Coronary artery (tissue), 2 donors: ENCODE results near the gene FBXO11.

ENCODE experiments used
- DNase-seq: peaks from one replicate; pipeline ENCODE4 v3.0.0-alpha.2; 2017; ENCODE audit warnings: low spot score
- H3K27ac ChIP-seq, 2 donors: fragments of 200-600 bp; sonication (generic); one replicate each; pipeline ENCODE4 v1.5.1; 2016 to 2019
- H3K4me3 ChIP-seq: fragments of 200-600 bp; sonication (generic); 2 replicates; pipeline ENCODE4 v1.5.1; 2016; ENCODE audit warnings: mild to moderate bottlenecking, moderate library complexity
- TF ChIP-seq, protein P1 (sequence below): fragments of 200-600 bp; sonication (generic); IDR thresholded peaks from one replicate; pipeline ENCODE4 v1.5.1; 2019; ENCODE audit warnings: antibody characterized with exemption

Gene FBXO11

DNA sequence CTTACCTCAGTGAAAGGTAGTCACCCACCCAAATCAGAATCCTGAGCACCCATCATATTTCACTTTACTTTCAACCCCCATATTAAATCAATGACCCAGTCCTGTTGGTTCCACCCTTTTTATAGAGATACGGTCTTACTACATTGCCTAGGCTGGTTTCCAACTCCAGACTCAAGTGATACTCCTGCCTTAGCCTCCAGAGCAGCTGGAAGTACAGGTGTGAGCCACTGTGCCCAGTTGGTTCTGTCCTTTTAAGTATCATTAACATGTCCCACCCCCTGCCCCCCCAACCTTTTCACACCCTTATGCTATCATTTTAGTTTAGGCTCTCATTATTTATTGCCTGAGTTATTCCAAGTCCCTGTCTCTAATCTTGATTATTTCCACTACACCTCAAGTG is 94.6 kb downstream of the FBXO11 start:
- no peak for DNase-seq
- Histone ChIP-seq H3K4me3 (no peak overlapping the region), H3K27ac (no peak overlapping the region)
- TF ChIP-seq, protein P1, sequence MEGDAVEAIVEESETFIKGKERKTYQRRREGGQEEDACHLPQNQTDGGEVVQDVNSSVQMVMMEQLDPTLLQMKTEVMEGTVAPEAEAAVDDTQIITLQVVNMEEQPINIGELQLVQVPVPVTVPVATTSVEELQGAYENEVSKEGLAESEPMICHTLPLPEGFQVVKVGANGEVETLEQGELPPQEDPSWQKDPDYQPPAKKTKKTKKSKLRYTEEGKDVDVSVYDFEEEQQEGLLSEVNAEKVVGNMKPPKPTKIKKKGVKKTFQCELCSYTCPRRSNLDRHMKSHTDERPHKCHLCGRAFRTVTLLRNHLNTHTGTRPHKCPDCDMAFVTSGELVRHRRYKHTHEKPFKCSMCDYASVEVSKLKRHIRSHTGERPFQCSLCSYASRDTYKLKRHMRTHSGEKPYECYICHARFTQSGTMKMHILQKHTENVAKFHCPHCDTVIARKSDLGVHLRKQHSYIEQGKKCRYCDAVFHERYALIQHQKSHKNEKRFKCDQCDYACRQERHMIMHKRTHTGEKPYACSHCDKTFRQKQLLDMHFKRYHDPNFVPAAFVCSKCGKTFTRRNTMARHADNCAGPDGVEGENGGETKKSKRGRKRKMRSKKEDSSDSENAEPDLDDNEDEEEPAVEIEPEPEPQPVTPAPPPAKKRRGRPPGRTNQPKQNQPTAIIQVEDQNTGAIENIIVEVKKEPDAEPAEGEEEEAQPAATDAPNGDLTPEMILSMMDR: no peak

DNA sequence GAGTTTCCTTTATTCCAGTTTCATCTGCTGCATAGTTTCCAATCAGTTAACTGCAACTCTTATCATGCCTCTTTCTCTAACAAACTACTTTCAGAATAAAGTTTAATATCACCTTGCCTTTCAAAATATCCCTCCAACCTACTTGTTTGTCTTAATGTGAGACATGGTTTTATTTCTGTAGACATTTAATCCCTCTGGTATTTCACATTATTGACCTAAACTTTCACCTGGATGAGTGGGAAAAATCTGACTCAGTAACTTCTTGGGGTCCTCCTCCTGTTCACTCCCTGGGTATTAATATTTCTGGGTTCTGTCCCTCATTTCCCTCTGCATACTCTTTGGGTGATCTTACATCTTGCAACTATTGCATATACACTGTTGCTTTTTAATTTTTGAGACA is 95.4 kb downstream of the FBXO11 start:
- Histone ChIP-seq H3K27ac (no peak overlapping the region), H3K4me3 (no peak overlapping the region)
- no peak for DNase-seq
- TF ChIP-seq, protein P1: no peak

DNA sequence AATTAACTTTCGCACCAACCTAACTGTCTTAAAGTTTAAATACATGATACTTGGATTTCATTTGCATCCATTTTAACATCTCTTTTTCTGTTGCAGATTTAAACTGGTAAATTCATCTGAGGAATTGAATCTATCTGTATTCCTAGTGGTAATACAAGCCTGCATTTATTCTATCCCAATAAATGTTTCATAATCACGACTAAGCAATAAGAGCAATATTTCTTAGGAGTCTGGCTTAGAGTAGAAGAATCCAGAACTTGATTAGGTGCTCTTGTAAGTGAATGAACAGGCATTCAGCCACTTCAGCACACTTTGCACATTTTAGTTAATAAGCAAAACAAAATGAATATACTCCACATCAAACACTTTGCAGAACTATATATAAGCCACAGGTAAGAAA is 96.4 kb downstream of the FBXO11 start:
- no peak overlapping the region for H3K27ac ChIP-seq
- TF ChIP-seq, protein P1: no peak
- no peak overlapping the region for H3K4me3 ChIP-seq
- no peak for DNase-seq

DNA sequence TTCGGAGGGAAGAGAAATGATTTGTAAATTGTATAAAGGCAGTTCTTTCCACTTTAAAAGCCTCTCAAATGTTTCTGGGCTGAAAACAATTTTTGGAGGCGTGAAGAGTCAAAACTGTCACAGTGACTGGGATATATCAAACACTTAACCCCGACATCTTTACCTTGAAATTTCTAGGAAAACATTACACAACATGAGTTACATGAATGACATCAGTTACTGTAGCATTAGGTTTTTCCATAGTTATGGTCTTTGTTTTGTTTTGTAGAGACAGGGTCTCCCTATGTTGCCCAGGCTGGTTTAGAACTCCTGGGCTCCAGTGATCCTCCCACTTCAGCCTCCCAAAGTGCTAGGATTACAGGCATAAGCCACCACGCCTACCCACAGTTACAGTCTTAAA is 97.7 kb downstream of the FBXO11 start:
- DNase-seq: no peak
- TF ChIP-seq, protein P1: no peak
- no peak overlapping the region for H3K4me3 ChIP-seq
- no peak overlapping the region for H3K27ac ChIP-seq

DNA sequence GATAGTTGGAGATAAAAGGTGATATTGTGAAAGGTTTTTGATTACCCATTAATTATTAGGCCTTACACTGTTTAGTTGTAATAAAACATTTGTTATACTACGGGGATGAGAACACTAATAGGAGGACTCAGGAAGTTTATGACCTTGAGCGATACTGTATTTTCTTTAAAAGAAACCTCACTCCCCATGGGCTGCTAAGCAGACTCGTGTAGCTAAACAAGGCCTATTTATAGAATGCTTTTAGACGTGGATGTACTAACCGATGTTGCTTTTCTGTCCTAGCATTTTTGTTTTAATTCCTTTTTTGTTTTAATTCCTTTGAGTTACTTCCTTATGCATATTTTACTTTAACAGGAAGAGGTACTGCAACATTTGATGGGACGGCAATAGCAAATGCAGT is 100.4 kb downstream of the FBXO11 start:
- TF ChIP-seq, protein P1: no peak
- DNase-seq: no peak
- H3K27ac ChIP-seq: no peak overlapping the region
- no peak overlapping the region for H3K4me3 ChIP-seq

DNA sequence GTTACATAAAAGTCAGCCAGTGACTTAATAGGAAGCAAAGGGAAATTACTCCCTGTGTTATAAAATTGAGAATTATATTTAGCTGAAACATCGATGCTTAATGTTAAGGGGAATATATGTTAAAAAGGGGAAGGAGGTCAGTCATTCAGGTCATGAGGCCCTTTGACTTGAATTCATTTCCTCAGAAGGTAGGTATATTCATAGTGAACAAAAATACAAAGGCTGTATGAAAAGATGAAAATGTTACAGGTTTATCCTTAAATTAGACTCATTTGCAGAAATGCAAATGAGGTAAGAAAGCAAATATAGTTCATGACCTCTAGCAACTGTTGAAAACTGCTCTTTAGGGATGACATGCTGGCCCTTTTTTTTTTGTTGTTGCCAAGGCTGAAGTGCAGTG is 102.5 kb downstream of the FBXO11 start:
- Histone ChIP-seq H3K4me3 (peak overlapping the region; percentile 2), H3K27ac (no peak overlapping the region)
- no peak for DNase-seq
- TF ChIP-seq, protein P1: no peak

DNA sequence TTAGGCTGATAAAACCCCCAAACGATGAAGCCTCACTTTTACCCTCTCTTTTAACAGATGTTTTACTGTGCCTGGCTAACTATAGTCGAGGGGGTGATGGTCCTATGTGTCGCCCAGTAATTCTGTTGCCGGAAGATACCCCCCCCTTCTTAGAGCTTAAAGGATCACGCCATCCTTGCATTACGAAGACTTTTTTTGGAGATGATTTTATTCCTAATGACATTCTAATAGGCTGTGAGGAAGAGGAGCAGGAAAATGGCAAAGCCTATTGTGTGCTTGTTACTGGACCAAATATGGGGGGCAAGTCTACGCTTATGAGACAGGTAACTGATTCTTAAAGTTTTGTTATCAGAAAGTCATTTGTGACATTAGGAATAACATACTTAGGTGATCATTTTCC is 102.9 kb downstream of the FBXO11 start:
- H3K27ac ChIP-seq: no peak overlapping the region
- DNase-seq: no peak
- TF ChIP-seq, protein P1: no peak
- H3K4me3 ChIP-seq: peak overlapping the region; percentile 2
